Endodermal cell (in vitro differentiated cells): Measurements from ENCODE around the gene TBC1D16. TPM values are rescaled to one million over a fixed set of nuclear protein-coding genes. Genes with fewer than 3 reads are reported as not detected.

Experiments used
- DNase-seq: peaks from one replicate; pipeline ENCODE4 v3.0.0-alpha.2; 2017
- H3K27ac ChIP-seq: 2 replicates; pipeline ENCODE4 v1.5.1; 2013; ENCODE audit warnings: mild to moderate bottlenecking, low read depth, low read length, moderate library complexity
- H3K27me3 ChIP-seq: 2 replicates; pipeline ENCODE4 v1.6.1; 2013; ENCODE audit warnings: mild to moderate bottlenecking, low read length, moderate library complexity; ENCODE audit not compliant: insufficient read depth, control insufficient read depth, poor library complexity, severe bottlenecking
- H3K36me3 ChIP-seq: 2 replicates; pipeline ENCODE4 v1.7.0; 2013; ENCODE audit warnings: mild to moderate bottlenecking, low read length, moderate library complexity; ENCODE audit not compliant: control insufficient read depth, insufficient read depth
- H3K4me1 ChIP-seq: one replicate; pipeline ENCODE4 v1.7.0; 2013; ENCODE audit warnings: low read length; ENCODE audit not compliant: control insufficient read depth, insufficient read depth
- H3K4me3 ChIP-seq: 2 replicates; pipeline ENCODE4 v1.5.1; 2013; ENCODE audit warnings: mild to moderate bottlenecking, low read length, moderate library complexity
- H3K9ac ChIP-seq: 2 replicates; pipeline ENCODE4 v1.6.1; 2013; ENCODE audit warnings: mild to moderate bottlenecking, low read length, moderate library complexity; ENCODE audit not compliant: poor library complexity, severe bottlenecking; ENCODE audit errors: extremely low read depth
- H3K9me3 ChIP-seq: 2 replicates; pipeline ENCODE4 v1.6.1; 2013; ENCODE audit warnings: mild to moderate bottlenecking, low read length, moderate library complexity; ENCODE audit not compliant: control insufficient read depth
- H3K27ac Mint-ChIP-seq: 2 replicates; pipeline ENCODE4 v1.8.0; 2020; ENCODE audit warnings: mixed read lengths
- H3K27me3 Mint-ChIP-seq: 2 replicates; pipeline ENCODE4 v1.8.0; 2021; ENCODE audit warnings: mild to moderate bottlenecking, mixed read lengths; ENCODE audit not compliant: insufficient read depth
- H3K36me3 Mint-ChIP-seq: 2 replicates; pipeline ENCODE4 v1.8.0; 2020; ENCODE audit warnings: low read depth, mixed read lengths
- H3K4me1 Mint-ChIP-seq: 2 replicates; pipeline ENCODE4 v1.8.0; 2020; ENCODE audit warnings: mixed read lengths
- H3K4me3 Mint-ChIP-seq: 2 replicates; pipeline ENCODE4 v1.8.0; 2020; ENCODE audit warnings: mild to moderate bottlenecking, moderate library complexity, mixed read lengths
- H3K9me3 Mint-ChIP-seq: 2 replicates; pipeline ENCODE4 v1.8.0; 2020; ENCODE audit warnings: mild to moderate bottlenecking, mixed read lengths
- CTCF ChIP-seq: fragments of 200-600 bp; sonication (generic); conservative IDR thresholded peaks from 2 replicates; pipeline ENCODE4 v1.5.0; 2021; ENCODE audit warnings: antibody characterized with exemption, mild to moderate bottlenecking
- WGBS, 2 experiments: methylation state at CpG; one replicate each; pipeline versions ENCODE4 v1.1.5 to v1.1.7; 2013; ENCODE audit warnings: missing lambda C conversion rate in 2 of 2, mixed read lengths in 1 of 2; ENCODE audit not compliant: insufficient coverage in 1 of 2, insufficient read length in 1 of 2; 5-methylcytosine and 5-hydroxymethylcytosine counted together
- total RNA-seq, 2 donors: library from RNA; stranded (reverse); fragmentation: NEBNext Ultra II Directional in 1 of 2; extraction: Animal tissue kit (Norgen Biotek cat#: 25700) in 1 of 2; gene quantifications; 2 replicates in 1 of 2; 3 replicates in 1 of 2; pipeline ENCODE4 v1.2.1, GENCODE V29; 2021

Gene TBC1D16
- total RNA-seq, 2 donors from 2014 or later, result 88.2 to 116 TPM

- H3K4me3 ChIP-seq, result no peak overlapping the region
- Mint-ChIP-seq H3K36me3 (peaks cover 64% of the 10 kb centered on the region), H3K4me1 (peaks cover 6% of the 10 kb centered on the region), H3K4me3 (no peak overlapping the region), H3K27ac (no peak overlapping the region), H3K27me3 (no peaks in the 10 kb centered on the region), H3K9me3 (peaks cover 8% of the 10 kb centered on the region)
- no peak for TF ChIP-seq CTCF
- H3K9ac ChIP-seq, result no peak overlapping the region
- WGBS, 2 experiments, result 95 to 98% methylated on average over 7 of the region's 7 CpGs
- no peak for DNase-seq
- no peak overlapping the region for H3K27ac ChIP-seq
- H3K36me3 ChIP-seq, result peaks cover 18% of the 10 kb centered on the region
- no peaks in the 10 kb centered on the region for H3K27me3 ChIP-seq
- H3K4me1 ChIP-seq, result peaks cover 9% of the 10 kb centered on the region
- peaks cover 6% of the 10 kb centered on the region for H3K9me3 ChIP-seq
Measured at GRCh38 chr17:80000136-80000535, 35.5 kb downstream of the TBC1D16 start.

DNA sequence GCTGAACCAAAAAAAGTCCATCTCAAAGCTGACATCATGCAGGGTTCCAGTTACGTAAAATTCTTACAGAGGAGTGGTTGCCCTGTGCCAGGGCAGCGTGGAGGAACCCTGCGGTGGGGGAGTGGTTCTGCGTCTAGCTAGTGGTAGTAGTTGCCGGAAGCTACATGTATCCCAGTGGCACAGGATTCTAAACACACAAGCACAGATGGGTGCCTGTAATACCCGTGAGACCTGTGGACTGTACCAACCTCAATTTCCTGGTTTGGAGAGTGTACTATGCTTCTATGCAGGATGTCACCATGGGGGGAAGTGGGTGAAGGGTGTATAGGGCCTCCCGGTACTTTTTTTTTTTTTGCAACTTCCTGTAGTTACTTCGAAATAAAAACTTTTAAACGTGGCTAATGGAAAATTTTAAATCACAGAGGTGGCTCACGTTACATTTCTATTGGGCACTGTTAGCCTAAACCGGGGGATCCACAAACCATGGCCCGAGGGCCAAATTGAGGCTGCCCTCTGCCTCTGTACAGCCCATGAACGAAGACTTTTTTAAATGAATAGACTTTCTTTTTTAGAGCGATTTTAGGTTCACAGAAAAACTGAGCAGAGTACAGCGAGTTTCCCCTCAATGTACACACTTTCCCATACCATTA lies 38.5 kb downstream of the TBC1D16 start:
- TF ChIP-seq CTCF, result no peak
- Mint-ChIP-seq H3K4me3 (no peak overlapping the region), H3K4me1 (peaks cover 16% of the 10 kb centered on the region), H3K27me3 (no peaks in the 10 kb centered on the region), H3K9me3 (peaks cover 8% of the 10 kb centered on the region), H3K36me3 (peaks cover 47% of the 10 kb centered on the region), H3K27ac (no peak overlapping the region)
- peaks cover 13% of the 10 kb centered on the region for H3K36me3 ChIP-seq
- peaks cover 6% of the 10 kb centered on the region for H3K9me3 ChIP-seq
- 88 to 92% methylated on average over 14 to 15 of the region's 15 CpGs for WGBS, 2 experiments
- H3K27ac ChIP-seq, result peak overlapping the region; percentile 9
- no peak overlapping the region for H3K9ac ChIP-seq
- H3K4me3 ChIP-seq, result no peak overlapping the region
- no peak for DNase-seq
- peaks cover 7% of the 10 kb centered on the region for H3K4me1 ChIP-seq
- no peaks in the 10 kb centered on the region for H3K27me3 ChIP-seq

GRCh38 chr17:79996291-79996690 lies 39.4 kb downstream of the TBC1D16 start:
- DNase-seq, result no peak
- H3K27me3 ChIP-seq, result no peaks in the 10 kb centered on the region
- TF ChIP-seq CTCF, result no peak
- peaks cover 17% of the 10 kb centered on the region for H3K4me1 Mint-ChIP-seq
- peaks cover 8% of the 10 kb centered on the region for H3K4me1 ChIP-seq
- WGBS, 2 experiments, result 94 to 96% methylated on average over 12 of the region's 12 CpGs
- H3K27me3 Mint-ChIP-seq, result no peaks in the 10 kb centered on the region
- H3K9me3 Mint-ChIP-seq, result peaks cover 8% of the 10 kb centered on the region
- H3K36me3 Mint-ChIP-seq, result peaks cover 43% of the 10 kb centered on the region
- H3K27ac ChIP-seq, result no peak overlapping the region
- H3K27ac Mint-ChIP-seq, result no peak overlapping the region
- H3K4me3 Mint-ChIP-seq, result no peak overlapping the region
- H3K36me3 ChIP-seq, result peaks cover 13% of the 10 kb centered on the region
- H3K4me3 ChIP-seq, result no peak overlapping the region
- no peak overlapping the region for H3K9ac ChIP-seq
- peaks cover 6% of the 10 kb centered on the region for H3K9me3 ChIP-seq
